Keratinocyte (primary cell): Measurements from ENCODE around the gene MARCHF11. TPM values are rescaled to one million over a fixed set of nuclear protein-coding genes. Genes with fewer than 3 reads are reported as not detected.

Experiments
- DNase-seq: peaks from one replicate; pipeline ENCODE4 v3.0.0-alpha.2; 2011; ENCODE audit warnings: low read depth, missing footprints, low spot score
- FAIRE-seq: peaks from 2 replicates; lab custom pipeline; 2011; peaks lifted over from hg19 to GRCh38; lab: Jason Lieb, UNC
- H2AFZ ChIP-seq: 2 replicates; pipeline ENCODE4 v1.6.0; 2012; ENCODE audit warnings: low read length, control low read depth, inconsistent platforms; ENCODE audit not compliant: control insufficient read depth
- H3K27ac ChIP-seq: 2 replicates; pipeline ENCODE4 v1.5.1; 2011; ENCODE audit warnings: low read length; ENCODE audit not compliant: control insufficient read depth, insufficient read depth
- H3K27me3 ChIP-seq: 3 replicates; pipeline ENCODE4 v1.6.0; 2011; ENCODE audit warnings: low read length; ENCODE audit not compliant: control insufficient read depth, insufficient read depth; ENCODE audit errors: extremely low read depth
- H3K36me3 ChIP-seq, 2 experiments: 2 replicates in 1 of 2; 3 replicates in 1 of 2; pipeline ENCODE4 v1.5.1; 2011; ENCODE audit warnings: low read length in 2 of 2, mild to moderate bottlenecking in 1 of 2; ENCODE audit not compliant: control insufficient read depth in 2 of 2, insufficient read depth in 2 of 2; ENCODE audit errors: extremely low read depth in 1 of 2
- H3K4me1 ChIP-seq: 3 replicates; pipeline ENCODE4 v1.5.1; 2011; ENCODE audit warnings: low read length; ENCODE audit not compliant: control insufficient read depth, insufficient read depth; ENCODE audit errors: extremely low read depth
- H3K4me2 ChIP-seq: 3 replicates; pipeline ENCODE4 v1.6.0; 2011; ENCODE audit warnings: low read depth, low read length; ENCODE audit not compliant: control insufficient read depth, insufficient read depth; ENCODE audit errors: extremely low read depth
- H3K4me3 ChIP-seq, 3 experiments: fragments of 200-600 bp in 1 of 3; sonication (generic) in 1 of 3; 2 replicates in 2 of 3; 3 replicates in 1 of 3; pipeline ENCODE4 v1.5.1; 2011 to 2016; ENCODE audit warnings: low read length in 3 of 3, mild to moderate bottlenecking in 3 of 3, control low read depth in 2 of 3, inconsistent platforms in 1 of 3, low read depth in 1 of 3, mixed read lengths in 1 of 3, mixed run types in 1 of 3, moderate library complexity in 1 of 3; ENCODE audit not compliant: control insufficient read depth in 2 of 3, insufficient read depth in 2 of 3; ENCODE audit errors: extremely low read depth in 1 of 3
- H3K79me2 ChIP-seq: 2 replicates; pipeline ENCODE4 v1.6.0; 2012; ENCODE audit warnings: low read length; ENCODE audit not compliant: control insufficient read depth, insufficient read depth
- H3K9ac ChIP-seq: 3 replicates; pipeline ENCODE4 v1.6.0; 2011; ENCODE audit warnings: low read length; ENCODE audit not compliant: control insufficient read depth, insufficient read depth; ENCODE audit errors: extremely low read depth
- H3K9me1 ChIP-seq: 3 replicates; pipeline ENCODE4 v1.6.0; 2011; ENCODE audit warnings: low read length; ENCODE audit not compliant: control insufficient read depth, insufficient read depth; ENCODE audit errors: extremely low read depth
- H3K9me3 ChIP-seq: 2 replicates; pipeline ENCODE4 v1.5.1; 2012; ENCODE audit warnings: low read depth, low read length; ENCODE audit not compliant: control insufficient read depth
- H4K20me1 ChIP-seq: 3 replicates; pipeline ENCODE4 v1.6.0; 2011; ENCODE audit warnings: low read length; ENCODE audit not compliant: control insufficient read depth, insufficient read depth; ENCODE audit errors: extremely low read depth
- EZH2 ChIP-seq: IDR thresholded peaks from one replicate; pipeline ENCODE4 v1.6.1; 2012; ENCODE audit warnings: inconsistent platforms, mild to moderate bottlenecking, low read length, moderate library complexity
- dilution Hi-C: fragments of 300-500 bp; cut with MboI; formaldehyde crosslinking; loops from one replicate; pipeline ENCODE4 v1.7.0; 2020; ENCODE audit warnings: low sequenced_read_pairs; ENCODE audit not compliant: extremely low pct_ligation_motif_present
- polyA plus RNA-seq, 5 experiments: library from polyadenylated mRNA; depleted of rRNA in 3 of 5; stranded (reverse) in 3 of 5; stranded (forward) in 1 of 5; unstranded in 1 of 5; fragments of >200 nt; gene quantifications; 1 replicate in 1 of 5; 2 replicates in 3 of 5; 3 replicates in 1 of 5; pipeline versions ENCODE4 v1.2.1 to v1.2.3, GENCODE V29; 2011 to 2012; ENCODE audit warnings: missing spikeins in 2 of 5, low read depth in 1 of 5, low replicate concordance in 1 of 5
- TF ChIP-seq, protein P1 (sequence below), 3 experiments: IDR thresholded peaks in 1 of 3; conservative IDR thresholded peaks in 1 of 3; optimal IDR thresholded peaks in 1 of 3; 2 replicates in 2 of 3; 3 replicates in 1 of 3; pipeline versions ENCODE3 to v1.5.1; 2011; ENCODE audit warnings: low read length in 3 of 3, mild to moderate bottlenecking in 3 of 3, moderate library complexity in 2 of 3, control low read depth in 1 of 3, inconsistent platforms in 1 of 3; ENCODE audit not compliant: insufficient read depth in 2 of 3; ENCODE audit errors: extremely low read depth in 1 of 3

MARCHF11 gene
- polyA plus RNA-seq, 1 donor (not counting 4 experiments of a cell fraction or from before 2014, with no cell fraction given) = 0.16 TPM

- Histone ChIP-seq H3K36me3 (no peaks in the 10 kb centered on the region), H3K4me2 (no peak overlapping the region), H2AFZ (no peak overlapping the region), H4K20me1 (no peaks in the 10 kb centered on the region), H3K4me1 (peaks cover 2% of the 10 kb centered on the region), H3K79me2 (no peaks in the 10 kb centered on the region), H3K9me3 (no peaks in the 10 kb centered on the region), H3K27ac (no peak overlapping the region), H3K9me1 (no peaks in the 10 kb centered on the region), H3K4me3 (no peak overlapping the region), H3K27me3 (no peaks in the 10 kb centered on the region), H3K9ac (no peak overlapping the region)
- DNase-seq (no peak), FAIRE-seq (no peak)
- dilution Hi-C loops = no loop called here
- TF ChIP-seq EZH2 = no peak
- TF ChIP-seq, protein P1, sequence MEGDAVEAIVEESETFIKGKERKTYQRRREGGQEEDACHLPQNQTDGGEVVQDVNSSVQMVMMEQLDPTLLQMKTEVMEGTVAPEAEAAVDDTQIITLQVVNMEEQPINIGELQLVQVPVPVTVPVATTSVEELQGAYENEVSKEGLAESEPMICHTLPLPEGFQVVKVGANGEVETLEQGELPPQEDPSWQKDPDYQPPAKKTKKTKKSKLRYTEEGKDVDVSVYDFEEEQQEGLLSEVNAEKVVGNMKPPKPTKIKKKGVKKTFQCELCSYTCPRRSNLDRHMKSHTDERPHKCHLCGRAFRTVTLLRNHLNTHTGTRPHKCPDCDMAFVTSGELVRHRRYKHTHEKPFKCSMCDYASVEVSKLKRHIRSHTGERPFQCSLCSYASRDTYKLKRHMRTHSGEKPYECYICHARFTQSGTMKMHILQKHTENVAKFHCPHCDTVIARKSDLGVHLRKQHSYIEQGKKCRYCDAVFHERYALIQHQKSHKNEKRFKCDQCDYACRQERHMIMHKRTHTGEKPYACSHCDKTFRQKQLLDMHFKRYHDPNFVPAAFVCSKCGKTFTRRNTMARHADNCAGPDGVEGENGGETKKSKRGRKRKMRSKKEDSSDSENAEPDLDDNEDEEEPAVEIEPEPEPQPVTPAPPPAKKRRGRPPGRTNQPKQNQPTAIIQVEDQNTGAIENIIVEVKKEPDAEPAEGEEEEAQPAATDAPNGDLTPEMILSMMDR (optimal IDR thresholded peaks at IDR 0.05 in 1 of 3, IDR thresholded peaks at IDR 0.05 in 1 of 3, conservative IDR thresholded peaks at IDR 0.05 in 1 of 3; ENCODE audit: extremely low read depth in 1 of 3, insufficient read depth in 2 of 3, low read length in 3 of 3) = no peak
Observed at GRCh38 chr5:16082982-16083381, 96.6 kb downstream of the MARCHF11 start.

- Histone ChIP-seq H3K79me2 (no peaks in the 10 kb centered on the region), H3K9me1 (no peaks in the 10 kb centered on the region), H2AFZ (peak overlapping the region; percentile 47), H3K9ac (no peak overlapping the region), H3K4me1 (peaks cover 2% of the 10 kb centered on the region), H3K36me3 (no peaks in the 10 kb centered on the region), H3K4me3 (peak overlapping the region in 1 of 3 experiments; percentile 2), H3K27ac (no peak overlapping the region), H3K4me2 (peak overlapping the region; percentile 22), H3K27me3 (no peaks in the 10 kb centered on the region), H4K20me1 (no peaks in the 10 kb centered on the region), H3K9me3 (no peaks in the 10 kb centered on the region)
- DNase-seq (no peak), FAIRE-seq (no peak)
- no peak for TF ChIP-seq EZH2
- TF ChIP-seq, protein P1 (optimal IDR thresholded peaks at IDR 0.05 in 1 of 3, IDR thresholded peaks at IDR 0.05 in 1 of 3, conservative IDR thresholded peaks at IDR 0.05 in 1 of 3; ENCODE audit: extremely low read depth in 1 of 3, insufficient read depth in 2 of 3, low read length in 3 of 3) = no peak
- dilution Hi-C loops = no loop called here
Observed at GRCh38 chr5:16082053-16082452, 97.5 kb downstream of the MARCHF11 start.
